Stimulated activated CD4-positive, alpha-beta T cell treated with anti-CD3 and anti-CD28 coated beads, Interleukin-1b, Interleukin-23, amount 100 ng/mL, for 24 hours (primary cell): ENCODE results near the gene MOCOS.

ENCODE experiments used
- DNase-seq, 4 experiments: peaks; one replicate each; pipeline ENCODE4 v3.0.0-alpha.2; 2020; ENCODE audit warnings: low read depth in 4 of 4, low spot score in 1 of 4

The MOCOS gene

GRCh38 chr18:36269157-36269556, 81.9 kb downstream of the MOCOS start:
- DNase-seq = no peak

GRCh38 chr18:36271153-36271552, 83.9 kb downstream of the MOCOS start:
- no peak for DNase-seq

DNA sequence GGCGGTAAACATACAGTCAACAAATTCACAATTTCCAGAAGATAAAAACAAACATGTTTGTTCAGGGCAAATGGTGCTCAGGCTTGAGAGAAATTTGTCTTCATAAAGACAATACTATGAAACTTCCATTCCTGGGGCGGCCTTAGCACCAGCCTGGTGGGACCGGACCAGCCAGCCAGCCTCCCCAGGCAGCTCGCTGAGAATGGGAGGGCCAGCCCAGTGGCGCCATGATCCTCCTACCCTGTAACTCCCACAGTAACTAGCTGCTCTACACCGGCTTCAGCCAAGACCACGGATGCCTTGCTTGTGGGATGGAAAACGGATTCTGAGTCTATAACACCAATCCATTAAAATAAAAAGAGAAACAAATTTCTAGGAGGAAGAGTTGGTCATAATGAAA, 86.0 kb downstream of the MOCOS start:
- DNase-seq = no peak

DNA sequence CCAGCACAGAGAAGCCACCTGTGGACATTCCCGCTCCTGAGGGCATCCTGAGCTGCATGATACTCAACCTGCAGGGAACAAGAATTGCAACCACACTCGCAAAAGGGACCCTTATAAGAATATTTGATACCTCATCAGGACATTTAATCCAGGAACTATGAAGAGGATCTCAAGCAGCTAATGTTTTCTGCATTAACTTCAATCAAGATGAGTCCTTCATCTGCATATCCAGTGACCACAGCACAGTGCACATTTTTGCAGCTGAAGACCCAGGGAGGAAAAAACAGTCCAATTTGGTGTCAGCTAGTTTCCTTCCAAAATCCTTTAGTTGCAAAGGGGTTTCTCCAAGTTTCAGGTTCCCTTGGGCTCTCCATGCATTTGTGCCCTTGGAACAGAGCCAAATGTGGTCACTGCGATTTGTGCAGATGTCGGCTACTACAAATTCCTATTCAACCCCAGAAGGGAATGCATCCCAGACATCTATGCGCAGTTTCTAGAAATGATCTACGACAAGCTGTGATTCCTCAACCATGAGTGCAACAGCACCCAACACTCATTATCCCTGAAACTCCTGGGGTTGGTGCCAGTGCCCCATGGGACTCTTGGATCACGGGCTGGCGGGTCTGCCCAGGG, 86.9 kb downstream of the MOCOS start:
- no peak for DNase-seq

GRCh38 chr18:36275561-36275960, 88.3 kb downstream of the MOCOS start:
- DNase-seq = no peak

- DNase-seq = no peak
These were observed 91.7 kb downstream of the MOCOS start for GRCh38 chr18:36279001-36279400.

DNA sequence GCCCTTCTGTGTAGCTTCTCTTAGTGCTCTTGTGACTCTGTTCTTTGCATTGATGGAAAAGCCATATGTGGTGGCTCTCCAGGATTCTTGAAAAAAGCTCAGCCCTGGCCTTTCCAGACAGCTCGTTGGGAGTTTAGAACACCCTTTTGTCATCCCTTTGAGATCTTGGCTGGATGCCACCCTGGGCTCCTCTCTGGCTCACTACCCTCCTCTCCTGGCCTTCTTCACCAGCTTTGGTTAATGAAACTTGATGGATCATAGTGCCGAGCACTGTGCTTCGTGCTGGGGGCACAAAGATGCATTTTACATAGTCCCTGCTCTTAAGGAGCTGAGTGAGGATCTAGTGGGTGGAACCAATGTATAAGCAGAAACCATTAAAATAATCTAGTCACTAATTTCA, 94.6 kb downstream of the MOCOS start:
- no peak for DNase-seq

GRCh38 chr18:36283448-36283847, 96.2 kb downstream of the MOCOS start:
- no peak for DNase-seq

DNA sequence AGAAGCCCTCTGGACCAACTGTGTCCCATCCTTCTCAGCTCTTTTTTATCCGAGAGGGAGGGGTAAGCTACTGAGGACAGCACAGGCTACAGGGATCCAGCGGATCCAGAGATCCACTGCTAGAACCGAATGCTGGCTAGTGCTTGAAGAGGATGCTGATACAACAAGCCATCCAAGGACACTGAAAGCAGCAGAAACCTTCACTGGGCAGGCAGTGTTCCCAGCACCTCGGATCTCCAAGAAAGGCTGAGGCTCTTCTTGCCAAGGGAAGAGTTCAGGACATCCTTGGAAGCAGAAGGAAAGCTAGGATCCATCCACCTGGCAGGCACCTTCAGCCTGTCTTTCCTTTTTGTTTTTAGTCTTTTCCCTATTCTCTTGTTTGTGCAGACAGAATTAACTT, 97.0 kb downstream of the MOCOS start:
- no peak for DNase-seq

GRCh38 chr18:36284671-36285295, 97.5 kb downstream of the MOCOS start:
- no peak for DNase-seq

- no peak for DNase-seq
These were observed 100.4 kb downstream of the MOCOS start for GRCh38 chr18:36287653-36288052.

DNA sequence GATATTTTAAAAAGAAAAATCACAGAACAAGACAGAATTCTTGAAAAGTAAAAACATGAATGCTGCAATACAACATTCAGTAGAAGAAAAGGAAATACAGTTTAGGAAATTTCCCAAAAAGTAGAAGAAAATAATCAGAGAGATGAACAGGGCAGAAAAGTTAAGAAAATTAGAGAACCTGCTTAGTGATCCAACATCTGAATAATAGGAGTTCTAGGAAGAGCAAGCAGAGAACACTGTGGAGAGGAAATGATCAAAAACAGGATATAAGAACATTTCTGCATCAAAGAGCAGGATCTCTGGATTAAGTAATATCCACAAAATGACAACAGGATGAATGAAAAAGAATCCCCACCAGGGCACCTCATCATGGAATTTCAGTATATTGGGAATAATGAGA, 101.4 kb downstream of the MOCOS start:
- DNase-seq = no peak

GRCh38 chr18:36294031-36294430, 106.7 kb downstream of the MOCOS start:
- DNase-seq = no peak

- DNase-seq = no peak
These were observed 107.9 kb downstream of the MOCOS start for GRCh38 chr18:36295214-36295613.

- DNase-seq = no peak
These were observed 108.6 kb downstream of the MOCOS start for GRCh38 chr18:36295880-36296301.

DNA sequence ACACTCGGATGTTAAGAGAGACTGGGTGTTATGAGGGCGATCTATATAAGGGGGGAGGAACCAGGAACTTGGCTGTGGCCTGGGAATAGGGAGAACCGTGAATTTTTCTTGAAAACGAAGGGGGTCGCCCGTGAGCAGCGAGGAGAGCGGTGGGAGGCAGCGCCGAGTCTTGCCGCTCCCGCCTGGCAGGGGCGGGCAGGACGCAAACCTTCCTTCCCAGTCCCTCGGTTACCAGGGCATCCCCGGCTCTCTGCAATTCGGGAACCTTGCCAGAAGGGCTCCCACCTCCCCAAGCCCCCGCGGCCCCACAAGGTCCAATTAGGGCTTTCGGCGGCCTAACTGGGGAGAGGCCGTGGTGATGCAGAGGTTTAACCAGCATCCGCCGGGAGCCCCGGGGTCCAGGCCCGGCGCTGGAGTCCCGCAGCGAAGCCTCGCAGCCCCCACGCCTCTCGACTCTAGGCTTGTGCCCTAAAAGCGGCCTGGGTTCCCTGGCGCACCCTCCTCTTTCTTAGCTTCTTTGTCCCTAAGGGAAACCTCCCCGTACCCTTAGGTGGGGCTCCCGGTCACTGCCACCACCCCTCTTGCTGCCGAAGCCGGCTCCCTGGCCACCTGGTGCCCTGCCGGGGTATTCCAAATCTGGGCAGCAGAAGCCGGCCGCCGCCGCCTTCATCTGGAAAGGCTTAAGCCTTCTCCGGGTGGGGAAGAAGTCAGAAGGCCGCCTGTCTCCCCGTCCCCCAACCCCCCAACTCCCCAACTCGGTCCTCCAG, 109.5 kb downstream of the MOCOS start:
- no peak for DNase-seq

DNA sequence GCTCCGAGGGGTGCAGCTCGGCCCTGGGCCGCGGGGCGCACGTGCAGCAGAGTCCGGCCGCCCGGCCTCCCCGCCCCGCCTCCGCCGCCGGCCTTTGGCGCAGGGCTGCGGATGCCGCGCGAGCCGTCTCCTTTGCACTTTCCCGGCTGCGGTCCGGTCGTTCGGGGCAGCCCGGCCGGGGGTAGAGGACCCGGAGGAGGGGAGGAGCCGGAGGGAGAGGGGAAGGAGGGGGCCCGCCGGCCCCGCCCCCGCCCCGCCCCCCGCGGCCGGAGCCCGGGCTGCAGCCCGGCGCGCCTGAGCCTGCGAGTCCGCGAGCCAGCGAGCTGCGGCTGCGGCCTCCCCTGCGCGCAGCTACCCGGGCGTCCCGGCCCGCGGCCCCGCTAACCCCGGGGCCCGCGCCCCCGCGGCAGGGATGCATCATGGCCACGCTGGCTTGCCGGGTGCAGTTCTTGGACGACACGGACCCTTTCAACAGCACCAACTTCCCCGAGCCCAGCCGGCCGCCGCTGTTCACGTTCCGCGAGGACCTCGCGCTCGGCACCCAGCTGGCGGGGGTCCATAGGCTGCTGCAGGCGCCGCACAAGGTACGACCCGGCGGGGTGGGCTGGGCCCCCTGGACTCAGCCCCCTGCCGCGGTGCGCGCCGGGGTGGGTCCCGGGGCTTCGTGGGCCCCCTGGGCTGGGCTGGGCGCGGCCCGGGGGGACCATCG, 110.3 kb downstream of the MOCOS start, which contains the start of gene FHOD3:
FHOD3 (plus strand) TSS at position 297 of the 709 bp plus-strand sequence; CDS start at position 420, 123 bp downstream.
- no peak for DNase-seq

GRCh38 chr18:36298126-36298741, 110.9 kb downstream of the MOCOS start:
- no peak for DNase-seq

DNA sequence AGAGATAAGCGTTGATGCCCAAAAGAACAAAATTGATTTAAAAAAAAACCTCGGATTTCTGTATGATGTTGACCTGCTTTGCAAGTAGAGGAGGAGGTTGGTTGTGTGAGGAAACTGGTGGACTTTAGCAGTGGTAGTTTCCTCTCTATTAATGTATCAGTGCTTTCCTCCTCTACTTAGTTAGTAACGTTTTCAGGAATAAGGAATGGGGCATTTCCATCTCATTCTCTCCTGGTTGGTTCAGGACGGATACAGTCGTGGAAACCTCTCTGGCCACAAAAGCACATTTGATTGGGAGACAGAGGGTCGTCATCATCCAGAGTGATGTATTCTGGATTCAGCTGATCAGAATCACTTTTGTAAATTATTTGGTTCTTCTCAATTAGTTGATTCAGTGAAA, 111.7 kb downstream of the MOCOS start:
- no peak for DNase-seq

GRCh38 chr18:36300211-36300610, 112.9 kb downstream of the MOCOS start:
- DNase-seq = no peak

- DNase-seq = no peak
These were observed 114.6 kb downstream of the MOCOS start for GRCh38 chr18:36301884-36302283.
